Measurements from ENCODE around the gene FRMD1. TPM values are rescaled to one million over a fixed set of nuclear protein-coding genes. Genes with fewer than 3 reads are reported as not detected.

The FRMD1 gene
- total RNA-seq, 1 experiment from 2014 or later: not detected

DNA sequence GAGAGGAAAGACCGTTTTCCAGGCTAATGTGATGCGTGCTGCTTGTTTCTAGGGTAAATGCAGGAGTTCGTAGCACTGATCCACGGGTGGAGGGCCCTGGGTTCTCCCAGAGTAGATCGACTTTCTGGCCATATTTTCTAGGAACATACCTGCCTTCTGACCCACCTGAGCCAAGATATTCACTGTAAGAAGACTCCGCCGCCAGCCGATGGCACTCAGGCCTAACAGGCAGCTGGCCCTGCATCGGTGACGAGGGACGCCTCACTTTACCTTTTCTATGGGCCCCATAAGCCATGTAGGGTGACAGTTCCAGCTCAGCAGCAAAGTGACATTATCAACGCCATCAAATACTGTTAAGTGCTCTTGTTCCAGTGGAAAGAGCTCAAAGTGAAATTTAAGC lies 30.2 kb upstream of the FRMD1 start:
- ChIA-PET POLR2A (no interaction called here), RAD21 (ENCODE audit: low non-redundant PET in 1 of 2, low total read pairs in 2 of 2, uncharacterized antibody in 2 of 2, unreplicated experiment in 2 of 2) (no interaction called here), CTCF (no interaction called here)
- no peaks in the 10 kb centered on the region for H4K20me1 ChIP-seq (ENCODE audit: insufficient read depth)
- H3K79me2 ChIP-seq (ENCODE audit: insufficient read depth, low read length): no peaks in the 10 kb centered on the region
- H3K27me3 ChIP-seq (ENCODE audit: insufficient read depth, low read length): no peaks in the 10 kb centered on the region
- no peak overlapping the region for H3K4me3 ChIP-seq (replicated peaks in 1 of 2; ENCODE audit: low read depth in 1 of 2, low read length in 2 of 2)
- H2AFZ ChIP-seq (ENCODE audit: low read depth, low read length, poor library complexity, severe bottlenecking): no peak overlapping the region
- H3K27ac ChIP-seq (ENCODE audit: low read depth, low read length): no peak overlapping the region
- H3K4me2 ChIP-seq (ENCODE audit: low read length): no peak overlapping the region
- H3K4me1 ChIP-seq (ENCODE audit: control insufficient read depth in 1 of 2, insufficient read depth in 2 of 2, low read length in 2 of 2): no peaks in the 10 kb centered on the region
- no peaks in the 10 kb centered on the region for H3K36me3 ChIP-seq (ENCODE audit: control insufficient read depth in 1 of 2, insufficient read depth in 2 of 2, low read length in 2 of 2)
- no peak for DNase-seq (ENCODE audit: low read depth, low spot score)
- TF ChIP-seq POLR2AphosphoS5 (IDR thresholded peaks at IDR 0.05; ENCODE audit: low read depth, low read length): no peak
- no peak for TF ChIP-seq EZH2 (IDR thresholded peaks at IDR 0.05)
- TF ChIP-seq, protein P1, sequence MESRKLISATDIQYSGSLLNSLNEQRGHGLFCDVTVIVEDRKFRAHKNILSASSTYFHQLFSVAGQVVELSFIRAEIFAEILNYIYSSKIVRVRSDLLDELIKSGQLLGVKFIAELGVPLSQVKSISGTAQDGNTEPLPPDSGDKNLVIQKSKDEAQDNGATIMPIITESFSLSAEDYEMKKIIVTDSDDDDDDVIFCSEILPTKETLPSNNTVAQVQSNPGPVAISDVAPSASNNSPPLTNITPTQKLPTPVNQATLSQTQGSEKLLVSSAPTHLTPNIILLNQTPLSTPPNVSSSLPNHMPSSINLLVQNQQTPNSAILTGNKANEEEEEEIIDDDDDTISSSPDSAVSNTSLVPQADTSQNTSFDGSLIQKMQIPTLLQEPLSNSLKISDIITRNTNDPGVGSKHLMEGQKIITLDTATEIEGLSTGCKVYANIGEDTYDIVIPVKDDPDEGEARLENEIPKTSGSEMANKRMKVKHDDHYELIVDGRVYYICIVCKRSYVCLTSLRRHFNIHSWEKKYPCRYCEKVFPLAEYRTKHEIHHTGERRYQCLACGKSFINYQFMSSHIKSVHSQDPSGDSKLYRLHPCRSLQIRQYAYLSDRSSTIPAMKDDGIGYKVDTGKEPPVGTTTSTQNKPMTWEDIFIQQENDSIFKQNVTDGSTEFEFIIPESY (IDR thresholded peaks at IDR 0.05; ENCODE audit: extremely low read depth, insufficient replicate concordance, low read length): no peak
- TF ChIP-seq ZNF274 (IDR thresholded peaks at IDR 0.05; ENCODE audit: low read depth, low read length): no peak
- TF ChIP-seq SRF (IDR thresholded peaks at IDR 0.05; ENCODE audit: low read depth): no peak
- TF ChIP-seq YY1 (IDR thresholded peaks at IDR 0.05; ENCODE audit: extremely low read depth, insufficient replicate concordance, low read depth, low read length): no peak
- TF ChIP-seq EZH2phosphoT487 (IDR thresholded peaks at IDR 0.05; ENCODE audit: borderline replicate concordance): no peak
- no peak for TF ChIP-seq RAD21 (IDR thresholded peaks at IDR 0.05; ENCODE audit: low read depth)
- no peak for TF ChIP-seq FOSL1 (IDR thresholded peaks at IDR 0.05; ENCODE audit: low read depth)
- TF ChIP-seq CTCF (IDR thresholded peaks at IDR 0.05 in 2 of 3, conservative IDR thresholded peaks at IDR 0.05 in 1 of 3; ENCODE audit: borderline replicate concordance in 1 of 3, insufficient read depth in 1 of 3, low read depth in 2 of 3, low read length in 2 of 3): no peak
- TF ChIP-seq, protein P2, sequence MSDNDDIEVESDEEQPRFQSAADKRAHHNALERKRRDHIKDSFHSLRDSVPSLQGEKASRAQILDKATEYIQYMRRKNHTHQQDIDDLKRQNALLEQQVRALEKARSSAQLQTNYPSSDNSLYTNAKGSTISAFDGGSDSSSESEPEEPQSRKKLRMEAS (IDR thresholded peaks at IDR 0.05): no peak
- no peak for TF ChIP-seq JUND (IDR thresholded peaks at IDR 0.05)
- TF ChIP-seq ELF1 (IDR thresholded peaks at IDR 0.05; ENCODE audit: borderline replicate concordance, low read depth): no peak
- no peak for TF ChIP-seq ZFX (IDR thresholded peaks at IDR 0.05)
- TF ChIP-seq SIN3A (IDR thresholded peaks at IDR 0.05; ENCODE audit: low read depth): no peak
- no peak for TF ChIP-seq REST (IDR thresholded peaks at IDR 0.05; ENCODE audit: low read depth)
- TF ChIP-seq CEBPB (IDR thresholded peaks at IDR 0.05; ENCODE audit: low read depth): no peak
- TF ChIP-seq EGR1 (IDR thresholded peaks at IDR 0.05; ENCODE audit: low read depth): no peak
- no peak for TF ChIP-seq POLR2A (IDR thresholded peaks at IDR 0.05; ENCODE audit: borderline replicate concordance, extremely low read depth, insufficient read depth, insufficient read length)
- TF ChIP-seq TCF7L2 (IDR thresholded peaks at IDR 0.05; ENCODE audit: borderline replicate concordance, extremely low read depth, insufficient read depth, insufficient read length): no peak
- no TSS peak for BruUV-seq (replicated peaks)
- intact Hi-C loops (cut with micrococcal nuclease): no loop called here
- ATAC-seq: no peak
- H3K9me2 ChIP-seq (ENCODE audit: insufficient read depth): no peaks in the 10 kb centered on the region
- H3K9ac ChIP-seq (ENCODE audit: low read length): no peak overlapping the region
- H3K9me3 ChIP-seq (ENCODE audit: control insufficient read depth in 1 of 2, insufficient read depth in 1 of 2, low read depth in 1 of 2, low read length in 2 of 2): no peaks in the 10 kb centered on the region

Data from HCT116 (cell line).